A673 (cell line): ENCODE results near the gene ARHGEF19.

Experiments
- CTCF ChIP-seq: fragments of 300-800, 200-600 bp; sonication (generic); conservative IDR thresholded peaks from 2 replicates; pipeline ENCODE4 v1.5.1; 2017; ENCODE audit warnings: low read depth, mild to moderate bottlenecking, antibody characterized with exemption, low read length, moderate library complexity, mixed read lengths
- EZH2 ChIP-seq: fragments of 200-600 bp; sonication (generic); IDR thresholded peaks from 2 replicates; pipeline ENCODE4 v1.6.1; 2017; ENCODE audit warnings: borderline replicate concordance, low read depth, mild to moderate bottlenecking, mixed read lengths, antibody characterized with exemption, low read length; ENCODE audit not compliant: poor library complexity, severe bottlenecking

DNA sequence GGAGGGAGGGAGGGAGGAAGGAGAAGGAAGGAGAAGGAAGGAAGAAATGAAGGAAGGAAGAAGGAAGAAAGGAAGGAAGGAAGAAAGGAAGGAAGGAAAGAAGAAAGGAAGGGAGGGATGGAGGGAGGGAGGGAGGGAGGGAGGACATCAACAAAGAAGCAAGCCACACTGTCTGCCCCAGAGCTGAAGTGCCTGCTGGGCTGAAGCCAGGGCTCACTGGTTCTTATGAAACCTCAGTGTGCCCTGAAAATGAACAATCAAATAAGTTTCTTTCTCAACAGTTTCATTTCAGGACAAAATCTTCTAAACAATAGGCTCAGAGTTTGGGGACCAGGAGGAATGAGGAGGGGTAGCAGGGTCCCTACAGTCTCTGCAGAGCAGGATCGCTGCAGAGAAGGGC is 21.1 kb downstream of the ARHGEF19 start:
- TF ChIP-seq CTCF (no peak), EZH2 (no peak)
